ENCODE measurements around the gene GNAT2. TPM values are rescaled to one million over a fixed set of nuclear protein-coding genes. Genes with fewer than 3 reads are reported as not detected.

The GNAT2 gene
- total RNA-seq, 2 experiments from 2014 or later = not detected

GRCh38 chr1:109630081-109630897 is 10.9 kb upstream of the GNAT2 start:
- peaks cover 63% of the 10 kb centered on the region for H3K36me3 ChIP-seq (ENCODE audit: insufficient read depth, low read length)
- H3K27me3 ChIP-seq (ENCODE audit: control insufficient read depth in 1 of 2, insufficient read depth in 2 of 2, low read length in 2 of 2) = no peaks in the 10 kb centered on the region
- ChIA-PET CTCF (interaction anchor here (0.6 to 1.4 kb wide), 5 partner anchors 10 to 84 kb away, joined by 3 to 14 read pairs (median 4); partner anchors contain the start of gene GNAI3), POLR2A (interaction anchor here (0.5 to 2.1 kb wide), 4 partner anchors 10 to 669 kb away, joined by 3 to 7 read pairs (median 6); partner anchors contain the start of gene GNAI3)
- H3K4me3 Mint-ChIP-seq = no peak overlapping the region
- no peaks in the 10 kb centered on the region for H3K9me3 Mint-ChIP-seq
- peaks cover 21% of the 10 kb centered on the region for H3K4me1 Mint-ChIP-seq (ENCODE audit: low read depth)
- H3K27me3 Mint-ChIP-seq = no peaks in the 10 kb centered on the region
- H3K27ac ChIP-seq (ENCODE audit: low read depth in 1 of 2, low read length in 2 of 2) = no peak overlapping the region
- H3K4me1 ChIP-seq (ENCODE audit: insufficient read depth, low read length) = peaks cover 9% of the 10 kb centered on the region
- H3K4me3 ChIP-seq (ENCODE audit: low read length) = no peak overlapping the region
- DNase-seq (peak in 11 of 14 experiments; percentile 26 to 69 (median 35)), ATAC-seq (ENCODE audit: poor library complexity) (no peak)
- H3K36me3 Mint-ChIP-seq (ENCODE audit: low read depth) = peaks cover 61% of the 10 kb centered on the region
- intact Hi-C loops (cut with DNase I, micrococcal nuclease) = loop anchor here (1.0 to 5.0 kb wide), 3 partner anchors 38 to 85 kb away; no protein-coding TSS in a partner anchor
- H3K9me3 ChIP-seq (ENCODE audit: control insufficient read depth in 1 of 2, insufficient read depth in 1 of 2, low read length in 2 of 2) = no peaks in the 10 kb centered on the region
- H3K27ac Mint-ChIP-seq = no peak overlapping the region
- TF ChIP-seq CTCF (IDR thresholded peaks at IDR 0.05) = peak; percentile 24

GRCh38 chr1:109629372-109630030 is 10.1 kb upstream of the GNAT2 start:
- ChIA-PET CTCF (interaction anchor here (0.6 to 2.1 kb wide), 4 partner anchors 11 to 83 kb away, joined by 4 to 14 read pairs (median 7); partner anchors contain the start of gene GNAI3), POLR2A (interaction anchor here (1.1 to 2.1 kb wide), 4 partner anchors 10 to 83 kb away, joined by 3 to 7 read pairs (median 6); partner anchors contain the start of gene GNAI3)
- no peaks in the 10 kb centered on the region for H3K27me3 Mint-ChIP-seq
- Histone ChIP-seq H3K27ac (ENCODE audit: low read depth in 1 of 2, low read length in 2 of 2) (no peak overlapping the region), H3K4me3 (ENCODE audit: low read length) (no peak overlapping the region), H3K36me3 (ENCODE audit: insufficient read depth, low read length) (peaks cover 66% of the 10 kb centered on the region), H3K27me3 (ENCODE audit: control insufficient read depth in 1 of 2, insufficient read depth in 2 of 2, low read length in 2 of 2) (no peaks in the 10 kb centered on the region), H3K4me1 (ENCODE audit: insufficient read depth, low read length) (peaks cover 10% of the 10 kb centered on the region), H3K9me3 (ENCODE audit: control insufficient read depth in 1 of 2, insufficient read depth in 1 of 2, low read length in 2 of 2) (no peaks in the 10 kb centered on the region)
- ATAC-seq (ENCODE audit: poor library complexity) = no peak
- no peak for TF ChIP-seq CTCF (IDR thresholded peaks at IDR 0.05)
- H3K36me3 Mint-ChIP-seq (ENCODE audit: low read depth) = peaks cover 61% of the 10 kb centered on the region
- intact Hi-C loops (cut with DNase I, micrococcal nuclease) = loop anchor here (1.0 to 10.0 kb wide), 4 partner anchors 37 to 415 kb away; partner anchors contain the start of gene SARS1 (in 1 of the 2)
- DNase-seq = peak in 1 of 14 experiments; percentile 8
- H3K9me3 Mint-ChIP-seq = no peaks in the 10 kb centered on the region
- no peak overlapping the region for H3K27ac Mint-ChIP-seq
- H3K4me1 Mint-ChIP-seq (ENCODE audit: low read depth) = peaks cover 19% of the 10 kb centered on the region
- H3K4me3 Mint-ChIP-seq = no peak overlapping the region

- Histone ChIP-seq H3K9me3 (ENCODE audit: control insufficient read depth in 1 of 2, insufficient read depth in 1 of 2, low read length in 2 of 2) (no peaks in the 10 kb centered on the region), H3K27me3 (ENCODE audit: control insufficient read depth in 1 of 2, insufficient read depth in 2 of 2, low read length in 2 of 2) (no peaks in the 10 kb centered on the region), H3K4me1 (ENCODE audit: insufficient read depth, low read length) (peaks cover 15% of the 10 kb centered on the region), H3K27ac (ENCODE audit: low read depth in 1 of 2, low read length in 2 of 2) (no peak overlapping the region), H3K4me3 (ENCODE audit: low read length) (no peak overlapping the region), H3K36me3 (ENCODE audit: insufficient read depth, low read length) (peaks cover 66% of the 10 kb centered on the region)
- no peak for TF ChIP-seq CTCF (IDR thresholded peaks at IDR 0.05)
- ChIA-PET CTCF (interaction anchor here (2.1 kb wide), 1 partner anchor 82 kb away, joined by 10 read pairs; no protein-coding TSS in a partner anchor), POLR2A (interaction anchor here (1.1 to 2.1 kb wide), 2 partner anchors 11 to 82 kb away, joined by 3 to 7 read pairs; no protein-coding TSS in a partner anchor)
- Mint-ChIP-seq H3K36me3 (ENCODE audit: low read depth) (peaks cover 61% of the 10 kb centered on the region), H3K27ac (no peak overlapping the region), H3K4me3 (no peak overlapping the region), H3K27me3 (no peaks in the 10 kb centered on the region), H3K9me3 (no peaks in the 10 kb centered on the region), H3K4me1 (ENCODE audit: low read depth) (peaks cover 23% of the 10 kb centered on the region)
- intact Hi-C loops (cut with DNase I, micrococcal nuclease) = loop anchor here in 1 of 2 experiments (10.0 kb wide), 1 partner anchor 414 kb away; the partner anchor contains the start of gene SARS1
- DNase-seq = no peak
- ATAC-seq (ENCODE audit: poor library complexity) = no peak
Observed at GRCh38 chr1:109628540-109629321, 9.3 kb upstream of the GNAT2 start.
